Lower leg skin (tissue), 4 donors: ENCODE measurements around the gene EPS8L1. TPM values are rescaled to one million over a fixed set of nuclear protein-coding genes. Genes with fewer than 3 reads are reported as not detected.

Experiments used
- DNase-seq, 2 donors: peaks; one replicate each; pipeline ENCODE4 v3.0.0-alpha.2; 2019; ENCODE audit warnings: low spot score in 2 of 2
- H3K4me3 ChIP-seq: fragments of 200-600 bp; sonication (generic); 2 replicates; pipeline ENCODE4 v1.5.1; 2017; ENCODE audit warnings: mild to moderate bottlenecking, low read depth; ENCODE audit not compliant: poor library complexity, severe bottlenecking
- POLR2A ChIP-seq, 2 donors: fragments of 450-650 bp; IDR thresholded peaks; one replicate each; pipeline ENCODE4 v1.6.1; 2016 to 2017; ENCODE audit warnings: antibody characterized with exemption in 2 of 2, mild to moderate bottlenecking in 1 of 2, moderate library complexity in 1 of 2
- WGBS, 2 donors: methylation state at CpG; one replicate each; pipeline ENCODE4 v1.1.5; 2018; 5-methylcytosine and 5-hydroxymethylcytosine counted together
- intact Hi-C: fragments of 100-400 bp; cut with DNase I; formaldehyde crosslinking; loops from one replicate; pipeline ENCODE4 v1.15.0; 2023; ENCODE audit warnings: low total_unique reads
- total RNA-seq, 4 donors: library from RNA; depleted of rRNA; stranded (reverse); fragments of >200 nt; gene quantifications; one replicate each; pipeline ENCODE4 v1.1.0, GENCODE V29; 2016
- TF ChIP-seq, protein P1 (sequence below), 3 donors: fragments of 450-650 bp; IDR thresholded peaks; one replicate each; pipeline ENCODE4 v1.5.1; 2016; ENCODE audit warnings: antibody characterized with exemption in 3 of 3, mild to moderate bottlenecking in 3 of 3, moderate library complexity in 2 of 3

EPS8L1 gene
- total RNA-seq, 4 donors from 2014 or later, result 394 to 678 (median 540) TPM

DNA sequence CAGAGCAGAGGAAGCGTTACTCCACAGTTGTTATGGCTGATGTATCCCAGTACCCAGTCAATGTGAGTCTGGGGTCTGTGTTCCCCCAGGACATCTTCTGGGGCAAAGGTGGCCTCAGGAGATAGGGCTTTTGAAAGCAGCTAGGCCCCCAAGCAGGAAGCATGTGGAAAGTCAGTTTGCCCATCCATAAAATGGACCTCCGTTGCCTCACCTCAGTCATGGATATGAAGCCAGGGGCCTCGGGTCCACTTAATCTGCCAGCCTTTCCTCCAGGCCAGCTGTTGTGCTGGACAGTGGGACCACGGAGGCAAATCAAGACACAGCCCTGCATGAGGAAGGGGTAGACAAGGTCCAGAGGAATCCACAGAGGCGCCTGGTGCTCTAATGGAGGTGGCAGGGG, 3.3 kb downstream of the EPS8L1 start:
- DNase-seq, result no peak
- intact Hi-C loops, result no loop called here
- WGBS, 2 donors, result 85 to 91% methylated on average over 5 of the region's 5 CpGs
- no peak for TF ChIP-seq POLR2A (IDR thresholded peaks at IDR 0.05)
- TF ChIP-seq, protein P1, sequence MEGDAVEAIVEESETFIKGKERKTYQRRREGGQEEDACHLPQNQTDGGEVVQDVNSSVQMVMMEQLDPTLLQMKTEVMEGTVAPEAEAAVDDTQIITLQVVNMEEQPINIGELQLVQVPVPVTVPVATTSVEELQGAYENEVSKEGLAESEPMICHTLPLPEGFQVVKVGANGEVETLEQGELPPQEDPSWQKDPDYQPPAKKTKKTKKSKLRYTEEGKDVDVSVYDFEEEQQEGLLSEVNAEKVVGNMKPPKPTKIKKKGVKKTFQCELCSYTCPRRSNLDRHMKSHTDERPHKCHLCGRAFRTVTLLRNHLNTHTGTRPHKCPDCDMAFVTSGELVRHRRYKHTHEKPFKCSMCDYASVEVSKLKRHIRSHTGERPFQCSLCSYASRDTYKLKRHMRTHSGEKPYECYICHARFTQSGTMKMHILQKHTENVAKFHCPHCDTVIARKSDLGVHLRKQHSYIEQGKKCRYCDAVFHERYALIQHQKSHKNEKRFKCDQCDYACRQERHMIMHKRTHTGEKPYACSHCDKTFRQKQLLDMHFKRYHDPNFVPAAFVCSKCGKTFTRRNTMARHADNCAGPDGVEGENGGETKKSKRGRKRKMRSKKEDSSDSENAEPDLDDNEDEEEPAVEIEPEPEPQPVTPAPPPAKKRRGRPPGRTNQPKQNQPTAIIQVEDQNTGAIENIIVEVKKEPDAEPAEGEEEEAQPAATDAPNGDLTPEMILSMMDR (IDR thresholded peaks at IDR 0.05), result no peak
- H3K4me3 ChIP-seq, result no peak overlapping the region

DNA sequence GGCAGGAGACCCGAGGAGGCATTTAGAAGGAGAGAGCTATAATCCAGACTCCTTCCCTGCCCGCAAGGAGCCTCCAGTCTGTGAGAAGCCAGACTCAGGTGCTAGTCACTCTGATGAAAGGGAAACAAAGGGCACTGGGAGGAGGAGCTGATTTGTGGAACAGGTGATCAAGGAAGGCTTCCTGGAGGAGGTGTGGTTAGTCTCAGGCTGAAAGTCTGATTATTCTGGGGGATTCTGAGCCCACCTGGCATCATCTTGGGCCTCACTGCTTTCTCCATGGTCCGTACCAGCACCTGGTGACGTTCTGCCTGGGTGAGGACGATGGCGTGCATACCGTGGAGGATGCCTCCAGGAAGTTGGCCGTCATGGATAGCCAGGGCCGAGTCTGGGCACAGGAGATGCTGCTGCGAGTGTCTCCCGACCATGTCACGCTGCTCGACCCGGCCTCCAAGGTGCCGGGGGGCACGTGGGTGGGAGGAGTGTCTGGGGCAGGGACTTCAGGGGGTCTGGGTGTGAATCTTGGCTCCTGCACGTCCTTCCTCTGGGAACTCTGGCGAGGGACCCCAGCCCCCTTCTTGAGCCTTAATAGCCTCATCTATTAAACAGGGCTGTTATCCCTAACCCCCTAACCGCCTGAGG, 3.9 kb downstream of the EPS8L1 start:
- no peak for DNase-seq
- intact Hi-C loops, result no loop called here
- TF ChIP-seq POLR2A (IDR thresholded peaks at IDR 0.05), result no peak
- TF ChIP-seq, protein P1 (IDR thresholded peaks at IDR 0.05), result no peak
- H3K4me3 ChIP-seq, result no peak overlapping the region
- 70 to 76% methylated on average over 15 to 19 of the region's 19 CpGs for WGBS, 2 donors

DNA sequence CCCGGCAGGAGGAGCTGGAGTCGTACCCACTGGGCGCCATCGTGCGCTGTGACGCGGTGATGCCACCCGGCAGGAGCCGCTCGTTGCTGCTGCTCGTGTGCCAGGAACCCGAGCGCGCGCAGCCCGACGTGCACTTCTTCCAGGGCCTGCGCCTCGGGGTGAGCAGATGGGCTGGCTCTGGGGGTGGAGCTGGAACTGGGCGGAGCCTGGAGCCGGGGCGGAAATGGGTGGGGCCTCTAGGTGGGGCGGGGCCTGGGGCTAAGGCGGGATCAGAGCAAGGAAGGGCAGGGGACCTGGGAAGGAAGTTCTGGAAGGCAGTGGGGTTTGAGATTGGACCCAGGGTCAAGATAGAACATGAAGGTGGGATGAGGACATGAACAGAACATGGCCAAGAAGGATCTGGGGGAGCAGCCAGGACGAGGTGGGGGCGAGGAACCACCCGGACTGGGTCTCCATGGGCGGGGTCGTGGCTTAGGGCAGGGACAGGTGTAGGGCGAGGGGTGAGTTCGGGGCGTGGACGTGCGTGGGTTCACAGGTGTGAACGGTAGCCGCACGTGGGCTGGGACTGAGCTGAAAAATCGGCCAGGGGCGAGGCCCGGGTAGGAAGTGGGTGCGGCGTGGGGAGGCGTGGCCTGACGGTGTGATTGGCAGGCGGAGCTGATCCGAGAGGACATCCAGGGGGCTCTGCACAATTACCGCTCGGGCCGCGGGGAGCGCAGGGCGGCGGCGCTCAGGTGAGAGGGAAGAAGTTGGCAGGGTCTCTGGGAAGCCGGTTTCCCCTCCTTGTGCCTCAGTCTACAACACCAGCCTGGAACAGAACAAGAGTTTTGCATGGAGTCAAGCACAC, 4.7 kb downstream of the EPS8L1 start:
- TF ChIP-seq, protein P1 (IDR thresholded peaks at IDR 0.05), result no peak
- no peak for TF ChIP-seq POLR2A (IDR thresholded peaks at IDR 0.05)
- 5% methylated on average over 47 to 52 of the region's 55 CpGs for WGBS, 2 donors
- intact Hi-C loops, result no loop called here
- DNase-seq, result no peak
- H3K4me3 ChIP-seq, result no peak overlapping the region

DNA sequence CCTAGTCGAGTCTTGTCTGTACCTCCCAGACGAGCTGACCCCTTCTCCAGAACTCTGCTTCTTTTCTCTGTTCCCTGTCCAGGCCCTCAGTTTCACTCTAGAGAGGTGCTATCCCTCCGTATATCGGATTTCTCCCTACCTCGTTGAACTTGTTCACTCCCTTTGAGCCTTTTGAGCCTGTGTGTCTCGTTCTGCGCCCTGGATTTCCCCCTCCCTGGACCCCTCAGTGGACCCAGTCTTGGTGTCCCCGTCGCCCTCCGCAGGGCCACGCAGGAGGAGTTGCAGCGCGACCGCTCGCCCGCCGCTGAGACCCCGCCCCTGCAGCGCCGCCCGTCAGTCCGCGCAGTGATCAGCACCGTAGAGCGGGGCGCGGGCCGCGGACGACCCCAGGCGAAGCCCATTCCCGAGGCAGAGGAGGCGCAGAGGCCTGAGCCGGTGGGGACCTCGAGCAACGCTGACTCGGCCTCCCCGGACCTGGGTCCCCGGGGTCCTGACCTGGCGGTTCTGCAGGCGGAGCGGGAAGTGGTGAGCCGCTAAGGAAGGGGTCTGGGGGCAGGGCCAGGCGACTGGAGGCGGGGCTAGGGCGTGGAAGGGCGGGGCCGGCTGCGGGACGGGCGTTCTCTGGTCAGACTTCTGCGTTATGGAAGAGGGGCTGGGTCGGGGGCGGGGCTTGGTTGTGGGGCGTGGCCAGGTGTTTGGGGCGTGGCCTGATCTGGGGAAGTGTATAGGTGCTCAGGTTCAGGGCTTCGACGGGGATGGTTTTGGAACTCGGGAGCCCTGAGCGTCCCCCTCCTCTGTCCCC, 5.5 kb downstream of the EPS8L1 start:
- WGBS, 2 donors, result 1 to 2% methylated on average over 34 to 60 of the region's 60 CpGs
- peak overlapping the region; percentile 44 for H3K4me3 ChIP-seq
- TF ChIP-seq, protein P1 (IDR thresholded peaks at IDR 0.05), result no peak
- DNase-seq, result peak; percentile 84 to 97
- intact Hi-C loops, result no loop called here

DNA sequence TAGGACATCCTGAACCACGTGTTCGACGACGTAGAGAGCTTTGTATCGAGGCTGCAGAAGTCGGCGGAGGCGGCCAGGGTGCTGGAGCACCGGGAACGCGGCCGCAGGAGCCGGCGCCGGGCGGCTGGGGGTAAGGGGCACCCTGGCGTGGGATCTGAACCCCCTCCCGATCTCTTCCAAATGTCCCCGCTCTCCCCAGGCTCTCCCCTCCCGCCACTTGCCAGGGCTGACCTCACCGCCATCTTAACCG, 6.0 kb downstream of the EPS8L1 start:
- no peak overlapping the region for H3K4me3 ChIP-seq
- 7 to 8% methylated on average over 22 of the region's 22 CpGs for WGBS, 2 donors
- TF ChIP-seq, protein P1 (IDR thresholded peaks at IDR 0.05), result no peak
- no peak for TF ChIP-seq POLR2A (IDR thresholded peaks at IDR 0.05)
- no peak for DNase-seq
- intact Hi-C loops, result no loop called here
